H1 (cell line): ENCODE measurements around the gene PYGB. TPM values are rescaled to one million over a fixed set of nuclear protein-coding genes. Genes with fewer than 3 reads are reported as not detected.
A peak's percentile ranks its signal among the peaks of the same experiment; 100 is the strongest.

Experiments used
- CTCF ChIA-PET: fragments of 300-600 bp; sonication (Branson Sonifier 250); formaldehyde crosslinking; loops from one replicate; lab custom pipeline; 2021; ENCODE audit not compliant: partially characterized antibody; lab: Charles Lee
- POLR2A ChIA-PET: fragments of 300-600 bp; sonication (Branson Sonifier 250); formaldehyde crosslinking; loops from one replicate; lab custom pipeline; 2021; ENCODE audit warnings: inconsistent platforms; ENCODE audit not compliant: partially characterized antibody; lab: Charles Lee
- DNase-seq, 2 experiments: peaks; one replicate each; pipeline versions ENCODE4 v3.0.0 to v3.0.0-alpha.2; 2010 to 2022; ENCODE audit warnings: low spot score in 2 of 2, low read depth in 1 of 2, mixed read lengths in 1 of 2
- FAIRE-seq: peaks from 2 replicates; lab custom pipeline; 2011; peaks lifted over from hg19 to GRCh38; lab: Jason Lieb, UNC
- H2AFZ ChIP-seq: 2 replicates; pipeline ENCODE4 v1.8.1; 2012; ENCODE audit warnings: low read length, inconsistent platforms
- H2AK5ac ChIP-seq: 2 replicates; pipeline ENCODE4 v1.6.1; 2013; ENCODE audit warnings: low read depth, low read length
- H2BK120ac ChIP-seq: replicated peaks from 2 replicates; pipeline ENCODE3; 2013; ENCODE audit warnings: low read depth, low read length, inconsistent platforms
- H2BK12ac ChIP-seq: 2 replicates; pipeline ENCODE4 v1.6.1; 2013; ENCODE audit warnings: low read depth, low read length
- H2BK15ac ChIP-seq: 2 replicates; pipeline ENCODE4 v1.6.1; 2013; ENCODE audit warnings: low read length
- H2BK20ac ChIP-seq: 2 replicates; pipeline ENCODE4 v1.6.1; 2013; ENCODE audit warnings: low read length
- H2BK5ac ChIP-seq: 2 replicates; pipeline ENCODE4 v1.6.1; 2013; ENCODE audit warnings: low read depth, low read length
- H3K14ac ChIP-seq: 2 replicates; pipeline ENCODE4 v1.6.1; 2013; ENCODE audit warnings: inconsistent platforms; ENCODE audit not compliant: insufficient read length
- H3K18ac ChIP-seq: 2 replicates; pipeline ENCODE4 v1.6.1; 2013; ENCODE audit warnings: low read length; ENCODE audit errors: extremely low read depth
- H3K23ac ChIP-seq: 2 replicates; pipeline ENCODE4 v1.6.1; 2013; ENCODE audit warnings: inconsistent platforms; ENCODE audit not compliant: insufficient read length
- H3K23me2 ChIP-seq: 2 replicates; pipeline ENCODE4 v1.6.1; 2013; ENCODE audit warnings: low read depth, low read length
- H3K27ac ChIP-seq: 2 replicates; pipeline ENCODE4 v1.6.1; 2011; ENCODE audit warnings: low read depth, low read length, inconsistent platforms
- H3K27me3 ChIP-seq, 4 experiments: replicated peaks in 1 of 4; 1 replicate in 1 of 4; 2 replicates in 3 of 4; pipeline versions ENCODE4 v1.6.1 to v1.8.1; 2011 to 2013; ENCODE audit warnings: low read length in 3 of 4, mild to moderate bottlenecking in 3 of 4, inconsistent platforms in 2 of 4, mixed read lengths in 2 of 4, moderate library complexity in 1 of 4; ENCODE audit not compliant: control insufficient read depth in 3 of 4, insufficient read depth in 3 of 4; ENCODE audit errors: extremely low read depth in 1 of 4
- H3K36me3 ChIP-seq, 4 experiments: 2 replicates each; pipeline versions ENCODE4 v1.6.1 to v1.8.1; 2011 to 2013; ENCODE audit warnings: mild to moderate bottlenecking in 4 of 4, low read length in 3 of 4, moderate library complexity in 2 of 4, control low read depth in 1 of 4, inconsistent platforms in 1 of 4; ENCODE audit not compliant: insufficient read depth in 4 of 4, control insufficient read depth in 2 of 4
- H3K4ac ChIP-seq: replicated peaks from 2 replicates; pipeline ENCODE3; 2013; ENCODE audit warnings: low read length, low read depth, mixed read lengths, inconsistent platforms; ENCODE audit not compliant: insufficient read length
- H3K4me1 ChIP-seq, 4 experiments: replicated peaks in 1 of 4; 1 replicate in 1 of 4; 2 replicates in 3 of 4; pipeline versions ENCODE4 v1.6.1 to v1.8.1; 2011 to 2013; ENCODE audit warnings: low read length in 3 of 4, inconsistent platforms in 2 of 4, mixed read lengths in 1 of 4; ENCODE audit not compliant: insufficient read depth in 4 of 4, control insufficient read depth in 3 of 4
- H3K4me2 ChIP-seq, 2 experiments: 2 replicates each; pipeline versions ENCODE4 v1.6.1 to v1.8.1; 2011 to 2013; ENCODE audit warnings: low read depth in 2 of 2, low read length in 2 of 2, control low read depth in 1 of 2, inconsistent platforms in 1 of 2, mild to moderate bottlenecking in 1 of 2; ENCODE audit not compliant: insufficient read depth in 1 of 2
- H3K4me3 ChIP-seq, 4 experiments: fragments of 200-600, 300-600 bp in 1 of 4; sonication (generic), shearing (Covaris generic), sonication (Bioruptor Twin) in 1 of 4; 2 replicates each; pipeline versions ENCODE4 v1.5.1 to v1.8.1; 2011 to 2016; ENCODE audit warnings: low read length in 4 of 4, low read depth in 3 of 4, control low read depth in 2 of 4, inconsistent platforms in 2 of 4, mild to moderate bottlenecking in 2 of 4, mixed read lengths in 1 of 4, moderate library complexity in 1 of 4; ENCODE audit not compliant: insufficient read depth in 2 of 4; ENCODE audit errors: extremely low read depth in 1 of 4
- H3K56ac ChIP-seq: replicated peaks from 2 replicates; pipeline ENCODE3; 2013; ENCODE audit warnings: low read depth, mild to moderate bottlenecking, mixed read lengths, low read length, inconsistent platforms; ENCODE audit not compliant: insufficient read length
- H3K79me1 ChIP-seq: 2 replicates; pipeline ENCODE4 v1.6.1; 2013; ENCODE audit warnings: low read depth, low read length, control low read depth
- H3K79me2 ChIP-seq, 2 experiments: 2 replicates each; pipeline versions ENCODE4 v1.6.1 to v1.8.1; 2012 to 2013; ENCODE audit warnings: low read length in 2 of 2, mild to moderate bottlenecking in 2 of 2, inconsistent platforms in 1 of 2; ENCODE audit not compliant: insufficient read depth in 2 of 2, control insufficient read depth in 1 of 2
- H3K9ac ChIP-seq, 4 experiments: replicated peaks in 1 of 4; 1 replicate in 1 of 4; 2 replicates in 3 of 4; pipeline versions ENCODE4 v1.6.1 to v1.8.1; 2011 to 2013; ENCODE audit warnings: low read depth in 3 of 4, low read length in 3 of 4, control low read depth in 2 of 4, mild to moderate bottlenecking in 2 of 4, moderate library complexity in 2 of 4, inconsistent platforms in 1 of 4; ENCODE audit errors: extremely low read depth in 1 of 4
- H3K9me3 ChIP-seq, 2 experiments: 2 replicates each; pipeline versions ENCODE4 v1.6.1 to v1.8.1; 2012 to 2013; ENCODE audit warnings: mild to moderate bottlenecking in 2 of 2, moderate library complexity in 2 of 2, control low read depth in 1 of 2, inconsistent platforms in 1 of 2, low read depth in 1 of 2, low read length in 1 of 2, mixed read lengths in 1 of 2; ENCODE audit not compliant: insufficient read depth in 2 of 2
- H4K20me1 ChIP-seq, 2 experiments: replicated peaks in 1 of 2; 2 replicates each; pipeline versions ENCODE3 to v1.8.1; 2011 to 2013; ENCODE audit warnings: inconsistent platforms in 2 of 2, low read length in 2 of 2, mild to moderate bottlenecking in 1 of 2; ENCODE audit not compliant: insufficient read depth in 2 of 2, control insufficient read depth in 1 of 2
- H4K5ac ChIP-seq: 2 replicates; pipeline ENCODE4 v1.6.1; 2013; ENCODE audit warnings: low read length, low read depth, mixed read lengths, inconsistent platforms; ENCODE audit not compliant: insufficient read length
- H4K8ac ChIP-seq: 2 replicates; pipeline ENCODE4 v1.8.0; 2013; ENCODE audit warnings: mild to moderate bottlenecking, moderate library complexity, low read length, inconsistent platforms; ENCODE audit not compliant: insufficient read depth; ENCODE audit errors: extremely low read depth
- H4K91ac ChIP-seq: replicated peaks from 2 replicates; pipeline ENCODE3; 2013; ENCODE audit warnings: low read length, mixed read lengths, inconsistent platforms; ENCODE audit not compliant: insufficient read length
- KDM1A ChIP-seq: fragments of 200-600, 300-600 bp; sonication (generic); IDR thresholded peaks from 2 replicates; pipeline ENCODE4 v1.7.1; 2016; ENCODE audit warnings: mild to moderate bottlenecking, low read length, borderline replicate concordance
- PHF8 ChIP-seq: fragments of 200-600 bp; sonication (generic); conservative IDR thresholded peaks from 2 replicates; pipeline ENCODE4 v1.7.1; 2012; ENCODE audit warnings: low read depth, mild to moderate bottlenecking, inconsistent platforms, low read length, moderate library complexity
- POLR2AphosphoS5 ChIP-seq: IDR thresholded peaks from 2 replicates; pipeline ENCODE4 v1.6.1; 2011; ENCODE audit warnings: low read depth, low read length
- WGBS, 2 experiments: shearing (Covaris generic) in 1 of 2; methylation state at CpG; one replicate each; pipeline versions ENCODE4 v1.1.6 to v1.1.7; 2013 to 2015; ENCODE audit warnings: low lambda C conversion rate in 2 of 2, mixed read lengths in 2 of 2, inconsistent platforms in 1 of 2, low coverage in 1 of 2, missing lambda C conversion rate in 1 of 2; ENCODE audit not compliant: insufficient replicate concordance in 2 of 2, insufficient coverage in 1 of 2, insufficient read length in 1 of 2; ENCODE audit errors: extremely low coverage in 1 of 2, missing lambda C conversion rate in 1 of 2; 5-methylcytosine and 5-hydroxymethylcytosine counted together
- polyA plus RNA-seq, 7 experiments: library from polyadenylated mRNA; depleted of rRNA in 3 of 7; stranded (reverse) in 5 of 7; unstranded in 2 of 7; fragments of >200 nt in 5 of 7; fragments of 200-250 nt in 2 of 7; gene quantifications; 1 replicate in 5 of 7; 2 replicates in 1 of 7; 4 replicates in 1 of 7; pipeline versions ENCODE4 v1.2.1 to v1.2.3, GENCODE V29; 2011 to 2013; ENCODE audit warnings: missing spikeins in 2 of 7, mixed read lengths in 2 of 7
- total RNA-seq: library from RNA; stranded (reverse); fragmentation: NEBNext Ultra II Directional; extraction: Animal tissue kit (Norgen Biotek cat#: 25700); gene quantifications from 2 replicates; pipeline ENCODE4 v1.2.1, GENCODE V29; 2021

The PYGB gene
- total and polyA plus RNA-seq, 2 of the 8 experiments (the other 6 are each of a cell fraction or from before 2014, with no cell fraction given) = 26.6 to 56.0 TPM

DNA sequence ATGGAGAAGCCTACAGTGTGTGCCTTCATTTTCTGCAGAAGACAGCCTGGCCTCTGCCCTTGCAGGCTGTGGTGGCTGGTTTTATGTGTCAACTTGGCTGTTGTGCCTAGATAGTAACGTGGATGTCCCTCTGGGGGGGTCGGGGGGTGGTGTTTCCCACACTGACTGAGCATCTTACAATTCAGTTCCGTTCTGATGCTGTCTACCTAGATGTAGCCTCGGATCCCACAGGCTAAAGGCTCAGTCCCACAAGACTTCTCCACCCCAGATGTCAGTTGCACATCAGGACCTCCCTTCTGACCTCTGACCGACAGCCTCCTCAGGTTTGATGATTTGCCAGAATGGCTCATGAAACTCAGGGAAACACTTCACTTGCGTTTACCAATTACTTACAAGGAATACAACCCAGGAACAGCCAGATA lies 4.4 kb downstream of the PYGB start:
- ChIA-PET CTCF (interaction anchor here (1.1 to 1.4 kb wide), 2 partner anchors 29 to 44 kb away, joined by 3 to 4 read pairs; no protein-coding TSS in a partner anchor), POLR2A (no interaction called here)
- Histone ChIP-seq H2BK15ac (no peak overlapping the region), H2BK5ac (no peak overlapping the region), H2AFZ (no peak overlapping the region), H3K9ac (no peak overlapping the region), H2BK20ac (no peak overlapping the region), H2AK5ac (no peak overlapping the region), H3K79me1 (peaks cover 7% of the 10 kb centered on the region), H3K14ac (no peak overlapping the region), H3K23me2 (peaks cover 10% of the 10 kb centered on the region; the same call in 1 of the 2 replicates), H4K8ac (no peak overlapping the region; the same call in 1 of the 2 replicates), H3K4ac (no peak overlapping the region), H3K4me3 (no peak overlapping the region), H3K27me3 (peaks cover 0 to 2% (median under 1%) of the 10 kb centered on the region in 4 experiments; a peak in 2 of 7 replicates), H3K23ac (no peak overlapping the region), H3K56ac (no peak overlapping the region), H3K18ac (no peak overlapping the region), H4K20me1 (peaks cover 3 to 10% of the 10 kb centered on the region in 2 experiments), H3K27ac (no peak overlapping the region), H3K79me2 (peaks cover 17 to 53% of the 10 kb centered on the region in 2 experiments), H3K36me3 (no peaks in the 10 kb centered on the region), H3K4me2 (no peak overlapping the region), H4K91ac (no peak overlapping the region), H2BK12ac (no peak overlapping the region), H3K9me3 (no peaks in the 10 kb centered on the region), H4K5ac (no peak overlapping the region), H2BK120ac (no peak overlapping the region), H3K4me1 (peaks cover 0 to 3% (median 2%) of the 10 kb centered on the region in 4 experiments; a peak in 6 of 7 replicates)
- 91% methylated on average over 6 of the region's 6 CpGs; no CpG with 5 or more reads in 1 of the 2 experiments for WGBS, 2 experiments
- DNase-seq = peak in 1 of 2 experiments; percentile 37
- FAIRE-seq = no peak
- no peak for TF ChIP-seq PHF8
- no peak for TF ChIP-seq POLR2AphosphoS5
- TF ChIP-seq KDM1A = no peak
